Esophagus muscularis mucosa (tissue), 3 donors: ENCODE results near the gene EYA4.

Source experiments
- CTCF ChIP-seq, 3 experiments: fragments of 200-600 bp in 2 of 3; fragments of 450-650 bp in 1 of 3; sonication (generic) in 2 of 3; IDR thresholded peaks; one replicate each; pipeline ENCODE4 v1.5.1; 2017 to 2019; ENCODE audit warnings: antibody characterized with exemption in 3 of 3, mild to moderate bottlenecking in 2 of 3, moderate library complexity in 1 of 3
- POLR2A ChIP-seq: fragments of 450-650 bp; IDR thresholded peaks from one replicate; pipeline ENCODE4 v1.6.1; 2017; ENCODE audit warnings: antibody characterized with exemption, moderate library complexity, mild to moderate bottlenecking, low read depth
- POLR2AphosphoS5 ChIP-seq, 2 donors: sonication (generic); formaldehyde crosslinking; IDR thresholded peaks; one replicate each; pipeline ENCODE4 v1.6.1; 2017; ENCODE audit warnings: antibody characterized with exemption in 2 of 2

GRCh38 chr6:133380723-133381122 is 139.6 kb downstream of the EYA4 start:
- TF ChIP-seq CTCF (IDR thresholded peaks at IDR 0.05), result no peak
- TF ChIP-seq POLR2AphosphoS5 (IDR thresholded peaks at IDR 0.05), result no peak
- no peak for TF ChIP-seq POLR2A
